GM19238 (cell line): ENCODE measurements around the gene STXBP2.
A peak's percentile ranks its signal among the peaks of the same experiment; 100 is the strongest.

Experiments
- DNase-seq: peaks from one replicate; pipeline ENCODE4 v3.0.0; 2011; ENCODE audit warnings: low spot score; ENCODE audit not compliant: insufficient read length

The STXBP2 gene

GRCh38 chr19:7612282-7613274, 24.3 kb upstream of the STXBP2 start:
- no peak for DNase-seq

- no peak for DNase-seq
Observed at GRCh38 chr19:7614859-7615741, 21.8 kb upstream of the STXBP2 start.

GRCh38 chr19:7617172-7617571, 19.7 kb upstream of the STXBP2 start:
- DNase-seq: no peak

- DNase-seq: no peak
Observed at GRCh38 chr19:7617735-7618134, 19.2 kb upstream of the STXBP2 start.

- no peak for DNase-seq
Observed at GRCh38 chr19:7618348-7618747, 18.6 kb upstream of the STXBP2 start.

- no peak for DNase-seq
Observed at GRCh38 chr19:7618771-7619510, 18.0 kb upstream of the STXBP2 start.

GRCh38 chr19:7619671-7620441, 17.1 kb upstream of the STXBP2 start:
- DNase-seq: no peak

- DNase-seq: no peak
Observed at GRCh38 chr19:7620442-7621412, 16.2 kb upstream of the STXBP2 start.

- no peak for DNase-seq
Observed at GRCh38 chr19:7622933-7623685, 13.8 kb upstream of the STXBP2 start.

- no peak for DNase-seq
Observed at GRCh38 chr19:7623725-7624603, 12.9 kb upstream of the STXBP2 start.

GRCh38 chr19:7624810-7625209, 12.1 kb upstream of the STXBP2 start:
- DNase-seq: no peak

GRCh38 chr19:7625763-7626372, 11.0 kb upstream of the STXBP2 start:
- DNase-seq: no peak

GRCh38 chr19:7627166-7627565, 9.7 kb upstream of the STXBP2 start:
- no peak for DNase-seq

GRCh38 chr19:7628589-7629311, 8.2 kb upstream of the STXBP2 start:
- no peak for DNase-seq

GRCh38 chr19:7629347-7630054, 7.4 kb upstream of the STXBP2 start, which contains the start of the genes PET100 and XAB2:
PET100 (plus strand) TSS chr19:7629793; CDS start chr19:7629834, 41 bp downstream.
XAB2 (minus strand) TSS chr19:7629545; CDS start chr19:7629527, 18 bp downstream.
- DNase-seq: peak; percentile 100

GRCh38 chr19:7631577-7631976, 5.3 kb upstream of the STXBP2 start:
- DNase-seq: no peak
